AG04450 (cell line): Measurements from ENCODE around the gene MIDN. TPM values are rescaled to one million over a fixed set of nuclear protein-coding genes. Genes with fewer than 3 reads are reported as not detected.

Source experiments
- CTCF ChIA-PET: fragments of 300-600, 350-600 bp; formaldehyde crosslinking; extraction: SDS; loops from one replicate; lab custom pipeline; 2022; ENCODE audit warnings: antibody characterized with exemption, inconsistent platforms; lab: Charles Lee
- POLR2A ChIA-PET: fragments of 350-600 bp; formaldehyde crosslinking; extraction: SDS; loops from one replicate; lab custom pipeline; 2021; ENCODE audit warnings: antibody characterized with exemption, inconsistent platforms; lab: Yijun Ruan, JAX
- DNase-seq: peaks from one replicate; pipeline ENCODE4 v3.0.0-alpha.2; 2011; ENCODE audit warnings: low read depth, low spot score
- H3K27ac ChIP-seq: one replicate; pipeline ENCODE4 v1.5.1; 2012; ENCODE audit warnings: low read depth, low read length, control low read depth
- H3K27me3 ChIP-seq: one replicate; pipeline ENCODE4 v1.6.0; 2012; ENCODE audit warnings: low read length; ENCODE audit not compliant: control insufficient read depth, insufficient read depth
- H3K4me3 ChIP-seq: 2 replicates; pipeline ENCODE4 v1.5.1; 2011; ENCODE audit warnings: mild to moderate bottlenecking, low read depth, low read length, control low read depth
- H3K9me3 ChIP-seq: 2 replicates; pipeline ENCODE4 v1.5.1; 2012; ENCODE audit warnings: low read length; ENCODE audit not compliant: control insufficient read depth, insufficient read depth
- polyA plus RNA-seq: library from polyadenylated mRNA; depleted of rRNA; stranded (reverse); fragments of >200 nt; gene quantifications from 2 replicates; pipeline ENCODE4 v1.2.3, GENCODE V29; 2011
- TF ChIP-seq, protein P1 (sequence below): IDR thresholded peaks from 2 replicates; pipeline ENCODE4 v1.5.1; 2011; ENCODE audit warnings: low read depth, low read length, control low read depth, inconsistent platforms

Gene MIDN
- polyA plus RNA-seq, 1 experiment = 6.6 TPM

DNA sequence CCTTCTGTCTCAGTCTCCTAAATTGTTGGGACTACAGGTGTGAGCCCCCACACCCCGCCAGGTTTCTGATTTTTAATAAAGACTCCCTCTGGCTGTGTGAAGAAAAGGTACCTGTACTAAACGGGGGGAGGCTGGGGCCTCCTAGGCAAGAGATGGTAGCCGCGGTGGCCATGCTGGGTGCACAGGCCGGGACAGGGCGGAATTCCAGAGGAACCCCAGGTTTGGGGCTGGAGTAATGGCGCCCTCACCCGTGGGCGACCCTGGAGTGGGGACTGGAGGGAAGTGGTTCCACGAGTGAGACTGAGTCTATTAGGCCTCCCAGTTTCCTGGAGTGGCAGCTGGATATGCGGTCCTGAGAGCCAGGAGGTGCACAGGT is 9.0 kb upstream of the MIDN start:
- POLR2A ChIA-PET = interaction anchor here (2.6 kb wide), 1 partner anchor 30 kb away, joined by 42 read pairs; the partner anchor contains the start of gene CIRBP
- no peak for DNase-seq
- peak overlapping the region; percentile 78 for H3K27ac ChIP-seq
- TF ChIP-seq, protein P1, sequence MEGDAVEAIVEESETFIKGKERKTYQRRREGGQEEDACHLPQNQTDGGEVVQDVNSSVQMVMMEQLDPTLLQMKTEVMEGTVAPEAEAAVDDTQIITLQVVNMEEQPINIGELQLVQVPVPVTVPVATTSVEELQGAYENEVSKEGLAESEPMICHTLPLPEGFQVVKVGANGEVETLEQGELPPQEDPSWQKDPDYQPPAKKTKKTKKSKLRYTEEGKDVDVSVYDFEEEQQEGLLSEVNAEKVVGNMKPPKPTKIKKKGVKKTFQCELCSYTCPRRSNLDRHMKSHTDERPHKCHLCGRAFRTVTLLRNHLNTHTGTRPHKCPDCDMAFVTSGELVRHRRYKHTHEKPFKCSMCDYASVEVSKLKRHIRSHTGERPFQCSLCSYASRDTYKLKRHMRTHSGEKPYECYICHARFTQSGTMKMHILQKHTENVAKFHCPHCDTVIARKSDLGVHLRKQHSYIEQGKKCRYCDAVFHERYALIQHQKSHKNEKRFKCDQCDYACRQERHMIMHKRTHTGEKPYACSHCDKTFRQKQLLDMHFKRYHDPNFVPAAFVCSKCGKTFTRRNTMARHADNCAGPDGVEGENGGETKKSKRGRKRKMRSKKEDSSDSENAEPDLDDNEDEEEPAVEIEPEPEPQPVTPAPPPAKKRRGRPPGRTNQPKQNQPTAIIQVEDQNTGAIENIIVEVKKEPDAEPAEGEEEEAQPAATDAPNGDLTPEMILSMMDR = no peak
- no peaks in the 10 kb centered on the region; the same call in 1 of the 2 replicates for H3K9me3 ChIP-seq
- no peak overlapping the region for H3K4me3 ChIP-seq
- no peaks in the 10 kb centered on the region for H3K27me3 ChIP-seq
- CTCF ChIA-PET = no interaction called here

- H3K9me3 ChIP-seq = no peaks in the 10 kb centered on the region; the same call in 1 of the 2 replicates
- ChIA-PET CTCF (interaction anchor here (0.7 to 7.1 kb wide), 11 partner anchors 13 to 220 kb away, joined by 3 to 224 read pairs (median 3); partner anchors contain the start of gene CIRBP), POLR2A (interaction anchor here (0.7 to 2.6 kb wide), 3 partner anchors 29 to 218 kb away, joined by 5 to 42 read pairs (median 6); partner anchors contain the start of genes CIRBP and RNU6-2)
- DNase-seq = peak; percentile 68
- H3K4me3 ChIP-seq = peak overlapping the region; percentile 49
- peak overlapping the region; percentile 78 for H3K27ac ChIP-seq
- no peaks in the 10 kb centered on the region for H3K27me3 ChIP-seq
- TF ChIP-seq, protein P1 = peak; percentile 65
Observed at GRCh38 chr19:1239796-1240737, 8.3 kb upstream of the MIDN start.

DNA sequence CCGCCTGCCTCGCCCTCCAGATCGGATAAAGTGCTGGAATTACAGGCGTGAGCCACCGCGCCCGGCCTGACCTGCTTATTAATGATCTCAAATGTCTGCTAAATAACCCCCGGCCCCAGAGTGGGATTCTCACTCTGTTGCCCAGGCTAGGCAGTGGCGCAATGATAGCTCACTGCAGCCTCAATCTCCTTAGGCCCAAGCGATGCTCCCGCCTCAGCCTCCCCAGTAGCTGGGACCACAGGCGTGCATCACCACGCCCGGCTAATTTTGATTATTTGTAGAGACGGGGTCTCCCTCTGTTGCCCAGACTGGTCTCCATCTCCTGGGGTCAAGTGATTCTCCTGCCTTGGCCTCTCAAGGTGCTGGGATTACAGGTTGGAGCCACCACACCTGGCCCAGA is 7.5 kb upstream of the MIDN start:
- CTCF ChIA-PET = interaction anchor here (0.7 to 7.1 kb wide), 11 partner anchors 12 to 221 kb away, joined by 3 to 224 read pairs (median 3); partner anchors contain the start of gene CIRBP
- DNase-seq = no peak
- Histone ChIP-seq H3K4me3 (no peak overlapping the region), H3K27ac (peak overlapping the region; percentile 57), H3K9me3 (no peaks in the 10 kb centered on the region), H3K27me3 (no peaks in the 10 kb centered on the region)
- TF ChIP-seq, protein P1 = no peak
- POLR2A ChIA-PET = interaction anchor here (0.8 to 2.6 kb wide), 5 partner anchors 12 to 219 kb away, joined by 3 to 42 read pairs (median 5); partner anchors contain the start of genes CIRBP and RNU6-2

DNA sequence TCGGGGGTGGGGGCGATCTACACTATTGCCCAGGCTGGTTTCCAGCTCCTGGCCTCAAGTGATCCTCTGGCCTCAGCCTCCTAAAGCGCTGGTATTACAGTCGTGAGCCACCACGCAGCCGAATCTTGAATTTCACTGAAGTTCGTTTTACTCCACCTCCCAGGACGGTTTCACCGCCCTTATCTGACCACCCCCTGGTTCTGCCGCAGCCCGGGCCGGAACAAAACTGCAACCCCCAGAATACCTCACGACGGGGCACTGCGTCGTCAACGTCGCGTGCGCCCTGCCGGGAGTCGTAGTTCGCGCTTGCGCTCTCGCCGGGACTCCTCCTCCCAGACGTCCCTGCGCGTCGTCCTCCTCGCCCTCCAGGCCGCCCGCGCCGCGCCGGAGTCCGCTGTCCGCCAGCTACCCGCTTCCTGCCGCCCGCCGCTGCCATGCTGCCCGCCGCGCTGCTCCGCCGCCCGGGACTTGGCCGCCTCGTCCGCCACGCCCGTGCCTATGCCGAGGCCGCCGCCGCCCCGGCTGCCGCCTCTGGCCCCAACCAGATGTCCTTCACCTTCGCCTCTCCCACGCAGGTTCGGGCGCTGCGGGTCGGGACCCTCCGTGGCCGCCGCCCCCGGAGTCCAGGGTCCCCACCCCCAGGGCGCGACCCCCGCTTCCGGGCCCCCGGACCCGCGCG is 6.8 kb upstream of the MIDN start, which contains the start of gene ATP5F1D:
Gene ATP5F1D, plus strand, starts transcription at position 335 of the 679 bp plus-strand sequence. Its CDS starts 100 bp downstream, at position 435.
- CTCF ChIA-PET = interaction anchor here (0.5 to 7.1 kb wide), 9 partner anchors 21 to 221 kb away, joined by 3 to 224 read pairs (median 8); partner anchors contain the start of gene CIRBP
- Histone ChIP-seq H3K9me3 (no peaks in the 10 kb centered on the region), H3K4me3 (peak within 1 kb of the TSS; percentile 77), H3K27ac (peak within 1 kb of the TSS; percentile 57), H3K27me3 (no peaks in the 10 kb centered on the region)
- TF ChIP-seq, protein P1 = no peak
- POLR2A ChIA-PET = interaction anchor here (0.8 to 2.6 kb wide), 4 partner anchors 12 to 28 kb away, joined by 3 to 42 read pairs (median 5); partner anchors contain the start of gene CIRBP
- DNase-seq = peak; percentile 89
